Measurements from ENCODE around the gene CIT. TPM values are rescaled to one million over a fixed set of nuclear protein-coding genes. Genes with fewer than 3 reads are reported as not detected.
"Not testable (repeated sequence)": the region's sequence is repeated elsewhere in the genome, so short reads cannot be mapped to it uniquely, and the experiment has no call there.

The CIT gene
- total RNA-seq, 2 donors from 2014 or later: 5.0 to 15.9 TPM

DNA sequence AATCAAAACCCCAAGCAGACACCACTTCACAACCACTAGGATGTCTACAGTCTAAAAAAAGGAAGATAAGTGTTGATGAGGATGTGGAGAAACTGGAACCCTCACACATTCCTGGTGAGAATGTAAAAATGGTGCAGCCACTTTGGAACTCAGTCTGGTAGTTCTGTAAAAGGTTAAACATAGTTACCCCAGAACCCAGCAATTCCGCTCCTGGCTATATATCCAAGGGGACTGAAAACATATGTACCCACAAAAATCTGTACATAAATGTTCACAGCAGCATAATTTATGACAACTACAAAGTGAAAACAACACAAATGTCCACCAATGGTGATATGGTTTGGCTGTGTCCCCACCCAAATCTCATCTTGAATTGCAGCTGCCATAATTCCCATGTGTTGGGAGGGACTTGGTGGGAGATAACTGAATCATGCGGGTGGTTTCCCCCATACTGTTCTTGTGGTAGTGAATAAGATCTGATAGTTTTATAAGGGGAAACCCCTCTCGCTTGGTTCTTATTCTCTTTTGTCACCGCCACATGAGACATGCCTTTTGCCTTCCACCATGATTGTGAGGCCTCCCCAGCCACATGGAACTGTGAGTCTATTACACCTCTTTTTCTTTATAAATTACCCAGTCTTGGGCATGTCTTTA is 162.4 kb downstream of the CIT start:
- DNase-seq (no peak), ATAC-seq (no peak)
- intact Hi-C loops (cut with DNase I, micrococcal nuclease): no loop called here

DNA sequence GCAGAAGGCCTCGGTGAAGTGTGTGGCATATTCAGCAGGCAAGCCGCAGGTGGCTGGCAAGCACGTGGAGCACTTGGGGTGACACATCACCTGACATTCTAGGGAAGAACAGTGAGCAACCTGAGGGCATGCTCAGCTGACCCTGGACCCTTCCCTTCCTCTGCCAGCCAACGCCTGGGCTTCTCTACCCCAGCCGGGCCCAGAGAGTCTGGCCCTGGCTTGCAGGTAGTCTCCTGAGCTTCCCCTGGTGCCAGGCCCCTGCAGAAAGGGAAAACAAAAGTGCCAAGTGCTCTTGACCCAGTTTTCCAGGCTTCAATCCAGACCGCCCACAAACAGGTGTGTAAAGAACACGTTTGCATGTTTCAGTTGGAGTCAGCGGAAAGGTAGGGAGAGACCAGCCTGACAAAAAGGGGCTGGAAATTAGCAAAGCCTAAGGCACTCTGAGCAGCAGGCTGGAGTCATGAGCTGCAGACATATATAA is 163.5 kb downstream of the CIT start:
- intact Hi-C loops (cut with DNase I, micrococcal nuclease): no loop called here
- DNase-seq (no peak), ATAC-seq (no peak)

DNA sequence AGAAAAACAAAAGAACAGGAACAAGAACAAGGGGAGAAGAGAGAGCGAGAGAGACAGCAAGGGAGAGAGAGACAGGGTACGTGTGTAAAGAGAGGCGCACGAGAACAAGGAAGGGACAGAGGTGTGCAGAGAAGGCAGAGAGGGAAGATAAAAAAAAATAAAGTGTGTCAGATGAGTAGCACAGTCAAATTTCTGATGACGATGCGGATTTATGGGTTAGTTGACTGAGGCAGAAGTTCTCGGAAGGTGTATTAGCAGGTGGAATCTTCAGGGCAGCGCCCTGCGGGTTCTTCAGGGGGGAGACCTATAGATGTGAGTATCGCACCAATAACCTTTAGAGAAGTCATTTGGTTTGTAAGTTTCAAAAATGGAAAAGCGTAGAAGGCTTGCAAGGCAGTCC is 164.4 kb downstream of the CIT start:
- no peak for ATAC-seq
- intact Hi-C loops (cut with DNase I, micrococcal nuclease): no loop called here
- DNase-seq: no peak

DNA sequence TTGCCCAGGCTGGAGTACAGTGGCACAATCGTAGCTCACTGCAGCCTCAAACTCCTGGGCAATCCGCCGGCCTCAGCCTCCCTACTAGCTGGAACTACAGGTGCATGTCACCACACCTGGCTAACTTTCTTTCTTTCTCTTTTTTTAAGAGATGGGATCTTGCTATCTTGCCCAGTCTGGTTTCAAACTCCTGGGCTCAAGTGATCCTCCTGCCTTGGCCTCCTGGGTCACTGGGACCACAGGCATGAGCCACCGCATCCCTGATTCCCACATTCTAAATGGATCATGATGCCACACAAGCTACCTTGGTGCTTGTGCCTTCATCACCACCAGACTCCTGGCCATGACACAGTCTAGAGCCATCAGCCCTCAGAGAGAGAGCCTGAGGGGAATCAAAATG is 165.4 kb downstream of the CIT start:
- DNase-seq (no peak), ATAC-seq (no peak)
- intact Hi-C loops (cut with DNase I, micrococcal nuclease): no loop called here

DNA sequence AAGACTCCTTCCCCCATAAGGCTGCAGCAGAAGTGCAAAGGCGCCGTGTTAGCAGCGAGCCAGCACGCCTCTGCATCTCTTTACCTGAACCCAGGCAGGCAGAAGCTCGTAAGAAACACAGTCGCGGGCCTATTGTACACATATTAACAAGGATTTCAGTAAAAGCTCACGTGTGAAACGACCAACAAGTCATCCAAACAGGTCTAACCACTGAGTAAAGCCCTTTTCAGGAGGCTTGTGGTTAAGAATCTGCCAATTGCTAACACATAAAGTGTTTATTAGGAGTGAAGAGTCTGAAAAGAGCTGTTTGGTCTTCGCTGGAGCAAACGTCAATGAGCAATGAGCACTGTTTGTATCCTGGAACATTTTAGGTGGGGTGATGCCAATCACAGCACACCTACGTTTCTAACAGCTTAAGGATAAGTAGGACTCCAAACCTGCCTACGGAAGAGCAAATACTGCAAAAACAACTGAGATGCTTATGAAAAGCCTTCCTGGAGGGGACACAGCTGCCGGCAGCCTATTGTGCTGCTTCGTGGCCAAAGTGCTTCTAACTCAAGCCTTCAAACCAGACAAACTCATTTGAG is 166.1 kb downstream of the CIT start:
- ATAC-seq (no peak), DNase-seq (no peak)
- intact Hi-C loops (cut with DNase I, micrococcal nuclease): no loop called here

DNA sequence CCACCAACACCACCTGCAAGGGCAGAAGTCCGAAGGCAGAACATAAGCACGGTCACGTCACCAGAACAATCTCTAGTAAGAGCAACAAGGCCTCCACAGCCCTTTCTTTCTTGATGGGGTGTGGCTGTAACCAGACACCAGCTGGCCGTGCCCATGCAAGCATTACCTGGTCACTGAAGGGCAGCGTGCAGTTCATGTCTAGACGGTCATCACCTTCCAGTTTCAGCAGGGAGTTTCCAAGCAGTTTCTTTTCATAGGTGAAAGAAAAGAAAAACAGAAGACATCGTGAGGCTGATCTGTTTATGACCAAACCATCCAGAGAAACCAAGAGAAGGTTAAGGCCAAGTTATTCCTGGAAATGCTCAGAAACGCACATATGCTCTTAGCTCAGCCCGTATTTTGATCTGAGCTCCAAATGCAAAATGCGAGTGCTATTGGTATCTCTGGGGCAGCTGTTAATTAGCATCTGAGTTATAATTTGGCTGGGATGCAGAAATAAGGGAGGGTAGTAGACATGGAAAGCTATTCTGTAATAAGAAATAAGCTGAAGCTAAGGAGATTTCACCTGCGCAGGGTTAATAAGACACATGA is 166.7 kb downstream of the CIT start:
- intact Hi-C loops (cut with DNase I, micrococcal nuclease): no loop called here
- ATAC-seq: no peak
- no peak for DNase-seq

DNA sequence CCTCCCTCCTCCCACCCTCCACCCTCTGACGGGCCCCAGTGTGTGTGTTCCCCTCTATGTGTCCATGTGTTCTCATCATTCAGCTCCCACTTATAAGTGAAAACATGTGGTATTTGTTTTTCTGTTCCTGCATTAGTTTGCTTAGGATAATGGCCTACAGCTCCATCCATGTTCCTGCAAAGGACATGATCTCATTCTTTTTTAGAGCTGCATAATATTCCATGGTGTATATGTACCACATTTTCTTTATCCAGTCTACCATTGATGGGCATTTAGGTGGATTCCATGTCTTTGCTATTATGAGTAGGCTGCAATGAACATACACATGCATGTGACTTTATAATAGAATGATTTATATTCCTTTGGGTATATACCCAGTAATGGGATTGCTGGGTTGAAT is 170.7 kb downstream of the CIT start:
- ATAC-seq; intact Hi-C loops (cut with DNase I, micrococcal nuclease); DNase-seq: not testable (repeated sequence)

DNA sequence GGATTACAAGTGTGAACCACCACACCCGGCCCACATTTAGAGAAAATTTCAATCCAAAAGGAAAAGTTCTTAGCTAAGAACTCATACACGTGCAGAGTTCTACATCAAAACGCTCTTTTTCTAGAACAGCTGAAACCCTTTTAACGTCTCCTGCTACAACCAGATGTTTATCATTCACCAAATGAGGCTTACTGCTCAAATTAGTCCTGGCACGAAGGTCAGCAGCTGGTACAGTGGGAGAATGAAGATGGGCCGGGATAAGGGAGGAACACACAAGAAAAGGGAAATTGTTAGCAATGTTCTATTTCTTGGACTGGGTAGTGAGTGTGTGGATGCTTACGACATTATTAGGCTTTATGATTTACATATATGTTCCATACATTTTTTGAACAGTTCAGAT is 171.9 kb downstream of the CIT start:
- DNase-seq (no peak), ATAC-seq (no peak)
- intact Hi-C loops (cut with DNase I, micrococcal nuclease): no loop called here

DNA sequence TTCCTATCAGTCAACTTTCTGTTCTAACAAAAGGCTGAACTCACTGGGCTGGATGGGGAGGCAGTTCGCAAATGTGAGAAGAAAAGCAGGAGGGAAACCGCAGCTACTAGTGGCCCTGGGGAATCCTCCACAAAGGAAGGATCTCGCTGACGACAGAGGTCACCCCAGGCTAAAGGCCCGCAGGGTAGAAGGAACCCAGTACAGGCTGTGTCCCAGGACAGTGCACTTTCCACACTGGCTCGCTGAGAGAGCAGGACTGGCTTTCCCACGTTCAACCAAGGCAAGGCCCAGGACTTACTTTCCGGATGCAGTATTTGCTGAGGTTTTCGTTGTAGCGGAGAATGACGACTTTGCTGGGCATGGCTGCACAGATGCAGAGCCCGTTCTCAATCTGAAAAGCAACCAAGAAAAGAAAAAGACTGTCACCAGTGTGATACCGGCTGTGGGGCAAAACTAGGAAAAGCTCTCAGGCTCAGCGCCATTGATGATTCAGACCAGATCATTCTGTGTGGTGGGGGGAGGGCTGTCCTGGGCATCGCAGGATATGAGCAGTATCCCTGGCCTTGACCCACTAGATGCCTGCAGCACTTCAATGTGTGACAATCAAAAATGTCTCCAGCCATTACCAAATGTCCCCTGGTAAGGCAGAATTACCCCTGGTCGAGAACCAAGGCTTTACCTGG is 172.9 kb downstream of the CIT start:
- intact Hi-C loops (cut with DNase I, micrococcal nuclease): no loop called here
- DNase-seq: no peak
- ATAC-seq: no peak

DNA sequence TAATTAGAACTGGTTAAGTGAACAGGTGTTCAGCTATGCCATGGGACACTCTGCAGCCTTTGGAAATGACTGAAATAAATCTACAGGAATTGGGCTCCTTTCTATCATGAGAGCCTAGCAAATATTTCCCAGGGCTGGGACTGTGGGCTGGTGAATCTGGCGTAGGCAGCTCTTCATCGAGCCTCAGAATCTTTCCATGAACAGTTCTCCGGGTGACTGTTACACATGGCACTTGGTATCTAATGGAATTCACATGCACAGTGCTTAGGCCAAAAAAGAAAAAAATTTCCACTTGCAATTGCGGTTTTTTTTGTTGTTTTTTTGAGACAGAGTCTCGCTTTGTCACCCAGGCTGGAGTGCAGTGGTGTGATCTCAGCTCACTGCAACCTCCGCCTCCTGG is 177.0 kb downstream of the CIT start:
- intact Hi-C loops (cut with DNase I, micrococcal nuclease): no loop called here
- ATAC-seq (no peak), DNase-seq (no peak)

DNA sequence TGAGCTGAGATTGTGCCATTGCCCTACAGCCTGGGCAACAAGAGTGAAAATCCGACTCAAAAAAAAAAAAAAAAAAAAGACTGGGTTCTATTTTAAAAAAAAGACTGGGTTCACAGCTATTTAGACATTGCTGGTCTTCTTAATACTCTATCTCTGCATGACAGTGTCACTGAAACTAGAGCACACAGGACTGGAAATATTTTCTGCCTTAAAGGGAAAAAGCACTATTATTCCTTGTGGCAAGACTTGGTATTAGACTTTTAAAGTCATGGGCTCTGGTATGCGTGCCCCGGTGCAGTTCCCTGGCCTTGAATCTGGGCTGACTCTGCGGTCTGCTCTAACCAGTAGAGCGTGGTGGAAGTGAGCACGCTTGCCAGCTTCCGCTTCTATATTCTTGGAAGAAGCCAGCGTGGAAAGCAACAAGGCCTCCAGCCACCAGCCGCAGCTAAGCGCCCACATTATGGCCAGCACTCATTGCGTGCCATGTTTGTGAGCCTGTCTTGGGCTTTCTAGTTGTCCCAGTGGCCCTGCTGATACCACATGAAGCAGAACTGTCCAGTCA is 177.8 kb downstream of the CIT start:
- no peak for ATAC-seq
- intact Hi-C loops (cut with DNase I, micrococcal nuclease): no loop called here
- no peak for DNase-seq

DNA sequence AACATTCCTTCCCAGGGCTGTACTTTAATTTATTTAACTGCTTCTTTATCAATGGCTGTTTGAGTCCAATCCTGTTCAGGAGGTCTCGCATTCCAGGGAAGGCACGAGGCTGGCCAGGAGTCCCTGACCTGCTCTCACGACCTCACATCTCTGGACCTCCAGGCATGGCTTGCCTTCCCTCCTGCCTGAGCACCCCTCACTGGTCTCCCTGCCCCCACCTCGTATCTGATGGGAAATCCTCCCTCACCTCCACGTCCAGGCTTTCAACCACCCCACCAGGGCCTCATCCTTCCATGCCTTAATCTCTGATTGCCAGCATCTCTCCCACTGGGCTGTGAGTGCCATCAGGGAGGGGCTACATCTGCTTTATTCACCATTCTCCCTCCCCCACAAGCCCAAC is 180.2 kb downstream of the CIT start:
- ATAC-seq (no peak), DNase-seq (no peak)
- intact Hi-C loops (cut with DNase I, micrococcal nuclease): no loop called here

DNA sequence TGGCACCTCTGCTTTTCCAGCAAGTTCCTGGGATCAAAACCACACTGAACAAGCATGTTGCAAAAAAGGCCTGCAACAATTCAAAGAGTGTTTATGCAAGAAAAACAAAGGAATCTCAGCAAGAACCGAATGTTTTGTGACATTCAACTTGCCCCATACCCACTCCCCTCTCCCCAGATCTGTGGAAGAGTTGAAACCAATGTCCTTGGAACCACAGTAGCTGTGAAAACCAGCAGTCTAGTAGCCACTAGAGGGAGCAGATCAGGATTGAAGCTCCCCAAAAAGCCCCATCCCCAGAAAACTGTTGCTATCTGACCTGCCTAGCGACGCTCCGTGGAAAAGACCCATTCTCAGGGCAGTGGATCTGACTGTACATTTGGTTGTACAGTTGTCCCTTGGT is 182.1 kb downstream of the CIT start:
- DNase-seq: no peak
- ATAC-seq: no peak
- intact Hi-C loops (cut with DNase I, micrococcal nuclease): no loop called here

DNA sequence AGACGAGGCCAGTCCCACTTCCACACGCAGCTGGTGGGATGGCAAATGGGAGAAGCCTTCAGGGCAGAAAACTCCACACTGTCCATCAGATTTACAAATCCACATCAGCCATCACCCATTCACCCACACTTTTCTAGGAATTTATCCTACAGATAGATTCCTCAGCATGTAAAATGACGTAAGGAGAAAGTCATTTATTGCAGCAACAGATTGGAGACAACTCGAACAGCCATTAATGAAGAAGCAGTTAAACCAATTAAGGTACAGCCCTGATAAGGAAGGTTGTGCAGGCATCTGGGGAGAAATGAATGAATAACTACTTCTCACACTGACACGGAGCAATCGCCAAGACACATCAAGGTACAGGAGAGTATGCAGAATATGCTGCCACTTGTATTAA is 183.0 kb downstream of the CIT start:
- DNase-seq: no peak
- ATAC-seq: no peak
- intact Hi-C loops (cut with DNase I, micrococcal nuclease): no loop called here

DNA sequence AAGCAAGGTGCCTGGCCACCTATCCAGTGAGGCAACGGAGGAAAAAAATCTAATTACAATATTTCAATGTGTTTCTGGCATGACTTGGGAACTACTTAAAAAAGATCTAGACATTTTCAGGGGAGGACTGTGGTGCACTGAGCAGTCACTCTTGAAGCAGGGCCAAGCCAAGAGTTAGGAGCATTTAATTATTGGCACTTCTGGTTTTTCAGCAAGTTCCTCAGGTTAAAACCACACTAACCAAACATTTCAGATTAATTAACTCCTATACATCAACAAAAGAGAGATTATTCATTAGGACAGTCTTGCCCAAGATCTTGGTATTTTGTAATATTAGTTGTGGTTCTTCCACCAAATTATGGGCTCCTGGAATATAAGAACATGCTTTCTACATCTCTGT is 183.6 kb downstream of the CIT start:
- DNase-seq (no peak), ATAC-seq (peak; percentile 3)
- intact Hi-C loops (cut with DNase I, micrococcal nuclease): no loop called here

DNA sequence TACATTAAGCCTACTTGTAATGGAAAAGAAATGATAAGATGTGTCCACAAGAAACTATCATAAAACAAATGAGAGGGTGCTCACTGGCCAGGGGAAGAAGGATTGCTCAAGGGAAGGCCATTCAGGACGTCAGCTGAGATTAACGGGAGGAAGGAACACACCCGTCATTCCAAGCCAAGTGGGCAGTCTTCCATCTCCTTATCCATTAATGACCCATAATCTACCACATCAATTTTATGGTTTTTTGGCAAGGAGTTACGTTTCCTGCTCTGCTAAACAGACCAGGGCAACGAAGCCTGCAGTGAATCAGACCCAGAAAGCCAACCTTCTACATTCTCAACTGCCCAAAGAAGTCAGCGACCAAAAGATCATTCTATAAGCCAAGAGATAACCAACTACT is 184.1 kb downstream of the CIT start:
- peak; percentile 91 for ATAC-seq
- intact Hi-C loops (cut with DNase I, micrococcal nuclease): no loop called here
- DNase-seq: peak; percentile 70 to 83

DNA sequence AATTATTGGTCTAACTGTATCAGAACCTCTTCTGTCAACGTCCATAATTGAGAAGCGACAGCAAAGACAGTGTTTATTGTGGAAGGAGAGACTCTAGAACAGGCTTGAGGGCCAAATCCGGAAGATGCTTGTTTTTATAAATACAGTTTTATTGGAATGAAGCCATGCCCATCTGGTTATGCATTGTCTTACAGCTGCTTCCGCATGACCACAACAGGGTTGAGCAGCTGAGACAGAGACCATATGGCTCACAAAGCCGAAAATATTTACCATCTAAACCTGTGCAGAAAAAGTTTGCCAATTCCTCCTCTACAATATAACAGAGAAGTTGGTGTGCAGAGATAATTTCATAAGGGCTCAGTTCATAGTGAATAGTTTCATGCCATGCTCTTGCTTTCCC is 184.7 kb downstream of the CIT start:
- DNase-seq (no peak), ATAC-seq (peak; percentile 49)
- intact Hi-C loops (cut with DNase I, micrococcal nuclease): no loop called here

DNA sequence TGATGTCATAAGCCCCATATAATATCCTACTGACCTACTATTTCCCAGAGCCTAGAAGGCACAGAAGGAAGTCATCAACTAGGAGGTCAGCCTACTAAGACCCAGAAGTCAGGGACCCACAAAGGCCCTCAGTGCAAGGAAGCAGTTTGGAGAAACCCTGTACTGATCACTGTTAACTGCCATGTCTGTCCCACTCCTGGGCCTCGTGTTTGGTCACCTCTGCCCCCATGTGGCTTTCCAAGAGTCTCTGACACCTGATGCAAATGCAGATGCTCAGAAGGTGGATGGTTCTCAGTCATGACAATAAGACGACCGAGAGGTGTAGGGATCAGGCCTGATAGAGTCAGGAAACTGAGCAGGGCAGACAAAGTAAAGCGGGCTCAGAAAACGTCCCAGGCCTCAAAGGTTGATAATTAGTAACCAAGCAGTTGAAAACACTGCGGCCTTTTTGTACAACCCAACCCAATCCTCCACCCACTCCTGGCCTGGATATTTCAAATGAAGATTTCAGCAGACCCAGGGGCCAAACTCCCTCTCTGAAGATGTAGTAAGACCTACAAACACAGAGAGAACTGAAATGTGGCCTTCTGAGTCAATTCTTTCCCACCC is 185.8 kb downstream of the CIT start:
- intact Hi-C loops (cut with DNase I, micrococcal nuclease): no loop called here
- DNase-seq (no peak), ATAC-seq (no peak)

DNA sequence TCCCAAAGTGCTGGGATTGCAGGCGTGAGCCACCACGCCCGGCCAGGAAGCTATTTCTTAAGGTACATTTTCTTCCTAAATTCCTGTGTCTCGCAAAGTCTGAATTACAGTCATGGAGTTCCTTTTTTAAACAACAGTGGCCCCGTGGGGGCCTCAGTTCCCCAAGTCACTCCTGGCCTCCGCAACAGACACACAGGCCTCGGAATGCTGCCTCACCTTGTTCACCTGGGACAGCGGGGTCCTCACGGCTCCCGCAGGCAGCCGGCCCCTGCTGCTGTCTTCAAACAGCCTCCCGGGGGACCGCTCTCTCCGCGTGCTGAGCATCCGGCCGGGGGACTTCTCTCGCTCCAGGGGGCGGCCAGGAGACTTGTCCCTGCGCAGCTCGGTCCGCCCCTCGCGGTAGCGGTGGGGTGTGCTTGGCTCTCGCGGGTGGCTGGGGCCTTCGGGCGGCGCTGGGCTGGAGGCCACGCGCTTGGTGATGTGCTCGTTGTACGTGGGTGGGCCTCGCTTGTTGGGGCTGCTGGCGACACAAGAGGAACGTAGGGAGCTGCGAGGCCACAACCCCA is 187.1 kb downstream of the CIT start:
- ATAC-seq (no peak), DNase-seq (no peak)
- intact Hi-C loops (cut with DNase I, micrococcal nuclease): no loop called here

All from left colon (tissue), 2 donors.